Prostate gland (tissue), 2 donors: ENCODE measurements around the gene SHF. TPM values are rescaled to one million over a fixed set of nuclear protein-coding genes. Genes with fewer than 3 reads are reported as not detected.

ENCODE experiments used
- DNase-seq: peaks from one replicate; pipeline ENCODE4 v3.0.0-alpha.2; 2019; ENCODE audit warnings: low spot score
- H3K27ac ChIP-seq, 2 donors: fragments of 200-600 bp; sonication (generic); 2 replicates each; pipeline ENCODE4 v1.5.1; 2017 to 2019
- H3K27me3 ChIP-seq: fragments of 200-600 bp; sonication (generic); replicated peaks from 2 replicates; pipeline ENCODE4 v1.5.1; 2019; ENCODE audit not compliant: insufficient read depth
- H3K36me3 ChIP-seq, 2 donors: fragments of 200-600 bp; sonication (generic); 1 replicate in 1 of 2; 2 replicates in 1 of 2; pipeline versions ENCODE4 v1.5.1 to v1.8.1; 2017 to 2019
- H3K4me1 ChIP-seq: fragments of 200-600 bp; sonication (generic); replicated peaks from 2 replicates; pipeline ENCODE4 v1.5.1; 2019
- H3K4me3 ChIP-seq, 2 donors: fragments of 200-600 bp; sonication (generic); 2 replicates each; pipeline ENCODE4 v1.5.1; 2017 to 2019
- H3K9me3 ChIP-seq: fragments of 200-600 bp; sonication (generic); 2 replicates; pipeline ENCODE4 v1.5.1; 2017
- POLR2A ChIP-seq: fragments of 450-650 bp; IDR thresholded peaks from one replicate; pipeline ENCODE4 v1.6.1; 2016; ENCODE audit warnings: antibody characterized with exemption, mild to moderate bottlenecking
- POLR2AphosphoS5 ChIP-seq: sonication (generic); formaldehyde crosslinking; IDR thresholded peaks from one replicate; pipeline ENCODE4 v1.6.1; 2017; ENCODE audit warnings: antibody characterized with exemption
- WGBS: methylation state at CpG from one replicate; pipeline ENCODE4 v1.1.5; 2018; 5-methylcytosine and 5-hydroxymethylcytosine counted together
- intact Hi-C: fragments of 100-400 bp; cut with DNase I; formaldehyde crosslinking; loops from one replicate; pipeline ENCODE4 v1.14.2; 2022
- total RNA-seq, 2 donors: library from RNA; depleted of rRNA; stranded (reverse); fragments of >200 nt; gene quantifications; one replicate each; pipeline ENCODE4 v1.1.0, GENCODE V29; 2016
- TF ChIP-seq, protein P1 (sequence below), 4 experiments: fragments of 200-600 bp in 2 of 4; fragments of 450-650 bp in 2 of 4; sonication (generic) in 2 of 4; IDR thresholded peaks; 1 replicate in 3 of 4; 2 replicates in 1 of 4; pipeline ENCODE4 v1.5.1; 2016 to 2019; ENCODE audit warnings: antibody characterized with exemption in 4 of 4, mild to moderate bottlenecking in 2 of 4, moderate library complexity in 2 of 4

Gene SHF
- total RNA-seq, 2 donors from 2014 or later = 11.2 to 13.7 TPM

DNA sequence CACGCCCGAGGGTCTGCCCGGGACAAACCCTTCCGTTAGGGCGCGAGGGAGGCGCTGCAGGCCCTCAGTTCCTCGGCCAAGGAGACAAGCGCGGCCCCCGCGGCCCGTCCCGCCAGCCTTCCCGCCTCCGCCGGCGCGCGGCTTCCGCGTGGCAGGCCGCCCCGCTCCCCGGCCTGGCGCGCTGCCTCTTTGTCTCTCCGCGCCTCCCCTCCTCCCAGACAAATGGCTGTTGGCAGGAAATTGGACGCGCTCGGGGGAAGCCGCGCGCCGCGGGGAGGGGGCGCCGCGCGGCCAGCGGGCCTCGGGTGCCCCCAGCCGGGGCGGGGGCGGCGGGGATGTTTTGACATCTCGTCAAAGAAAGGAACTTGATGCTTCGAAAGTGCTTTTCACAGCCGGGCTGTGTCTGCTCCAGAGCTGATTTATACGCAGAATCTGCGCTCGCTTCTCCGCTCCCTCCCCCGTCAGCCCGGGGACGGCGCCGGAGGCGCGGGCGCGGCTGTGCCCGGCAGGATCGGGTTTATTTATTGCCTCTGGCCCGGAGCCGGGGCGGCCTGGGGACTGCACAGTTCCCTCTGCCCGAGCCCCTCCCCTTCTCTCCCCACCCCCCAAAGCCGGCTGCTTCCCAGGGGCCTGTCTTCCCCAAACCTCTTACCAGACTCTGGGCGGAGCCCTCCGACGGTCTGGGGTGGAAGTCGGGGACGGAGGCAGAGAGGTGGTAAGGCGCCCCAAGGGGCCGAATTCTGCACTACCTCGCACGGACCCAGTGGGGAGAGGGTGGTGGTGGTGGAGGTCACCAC lies 20.7 kb downstream of the SHF start:
- intact Hi-C loops = loop anchor here (2.0 to 10.0 kb wide), 5 partner anchors 32 to 418 kb away; partner anchors contain the start of genes BLOC1S6 and GATM
- Histone ChIP-seq H3K27ac (peak overlapping the region; percentile 95 to 96), H3K4me1 (peaks cover 4% of the 10 kb centered on the region), H3K9me3 (no peaks in the 10 kb centered on the region), H3K36me3 (no peaks in the 10 kb centered on the region), H3K4me3 (peak overlapping the region; percentile 53 to 63), H3K27me3 (no peaks in the 10 kb centered on the region)
- whole genome bisulfite sequencing = 0% methylated on average over 45 of the region's 79 CpGs
- peak; percentile 72 for DNase-seq
- TF ChIP-seq, protein P1, sequence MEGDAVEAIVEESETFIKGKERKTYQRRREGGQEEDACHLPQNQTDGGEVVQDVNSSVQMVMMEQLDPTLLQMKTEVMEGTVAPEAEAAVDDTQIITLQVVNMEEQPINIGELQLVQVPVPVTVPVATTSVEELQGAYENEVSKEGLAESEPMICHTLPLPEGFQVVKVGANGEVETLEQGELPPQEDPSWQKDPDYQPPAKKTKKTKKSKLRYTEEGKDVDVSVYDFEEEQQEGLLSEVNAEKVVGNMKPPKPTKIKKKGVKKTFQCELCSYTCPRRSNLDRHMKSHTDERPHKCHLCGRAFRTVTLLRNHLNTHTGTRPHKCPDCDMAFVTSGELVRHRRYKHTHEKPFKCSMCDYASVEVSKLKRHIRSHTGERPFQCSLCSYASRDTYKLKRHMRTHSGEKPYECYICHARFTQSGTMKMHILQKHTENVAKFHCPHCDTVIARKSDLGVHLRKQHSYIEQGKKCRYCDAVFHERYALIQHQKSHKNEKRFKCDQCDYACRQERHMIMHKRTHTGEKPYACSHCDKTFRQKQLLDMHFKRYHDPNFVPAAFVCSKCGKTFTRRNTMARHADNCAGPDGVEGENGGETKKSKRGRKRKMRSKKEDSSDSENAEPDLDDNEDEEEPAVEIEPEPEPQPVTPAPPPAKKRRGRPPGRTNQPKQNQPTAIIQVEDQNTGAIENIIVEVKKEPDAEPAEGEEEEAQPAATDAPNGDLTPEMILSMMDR (IDR thresholded peaks at IDR 0.05) = peak in 3 of 4 experiments; percentile 47 to 61 (median 61)
- peak; percentile 42 for TF ChIP-seq POLR2AphosphoS5
- peak; percentile 25 for TF ChIP-seq POLR2A

DNA sequence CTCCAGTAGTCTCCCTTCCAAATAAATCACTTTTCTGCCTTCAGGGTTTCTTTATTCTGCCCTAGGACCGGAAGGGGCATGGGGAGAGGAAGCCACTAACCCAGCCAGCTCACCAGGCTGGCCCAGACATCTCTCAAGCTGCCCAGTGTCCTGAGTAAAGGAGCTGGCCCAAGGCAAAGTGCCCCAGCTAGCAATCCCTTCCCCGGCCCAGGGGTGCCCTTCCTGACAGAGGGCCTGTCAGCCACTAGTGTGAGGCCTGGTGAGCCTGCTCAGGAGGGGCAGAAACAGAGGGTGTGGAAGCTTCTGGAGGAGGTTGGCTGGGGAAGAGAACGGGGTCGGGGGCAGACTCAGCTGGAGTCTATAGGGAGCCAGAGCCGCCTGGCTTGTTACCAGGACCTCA lies 22.2 kb downstream of the SHF start:
- Histone ChIP-seq H3K27ac (no peak overlapping the region), H3K9me3 (no peaks in the 10 kb centered on the region), H3K36me3 (no peaks in the 10 kb centered on the region), H3K4me3 (no peak overlapping the region), H3K27me3 (no peaks in the 10 kb centered on the region), H3K4me1 (peaks cover 4% of the 10 kb centered on the region)
- intact Hi-C loops = loop anchor here (5.0 to 10.0 kb wide), 3 partner anchors 209 to 419 kb away; partner anchors contain the start of genes BLOC1S6 and GATM
- DNase-seq = no peak
- 77% methylated on average over 5 of the region's 5 CpGs for WGBS
- TF ChIP-seq POLR2AphosphoS5 = no peak
- no peak for TF ChIP-seq POLR2A
- TF ChIP-seq, protein P1 (IDR thresholded peaks at IDR 0.05) = no peak

DNA sequence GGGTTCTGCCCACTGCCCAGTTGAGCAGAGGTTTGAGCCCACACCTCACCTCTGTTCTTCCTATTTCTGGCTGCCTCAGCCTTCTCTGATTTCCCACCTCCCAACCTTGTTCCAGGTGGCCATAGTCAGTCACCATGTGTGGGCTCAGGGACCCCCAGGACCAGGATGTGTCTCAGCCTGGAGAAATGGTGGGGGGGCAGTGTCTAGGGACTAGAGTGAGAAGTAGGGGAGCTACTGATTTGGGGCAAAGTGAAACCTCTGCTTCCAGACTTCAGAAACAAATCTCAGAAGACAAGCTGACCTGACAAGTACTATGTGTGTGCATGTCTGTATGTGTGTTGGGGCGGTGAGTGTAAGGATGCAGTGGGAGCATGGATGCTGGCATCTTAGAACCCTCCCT lies 22.9 kb downstream of the SHF start:
- TF ChIP-seq POLR2A (no peak), POLR2AphosphoS5 (no peak)
- TF ChIP-seq, protein P1 (IDR thresholded peaks at IDR 0.05) = no peak
- H3K27me3 ChIP-seq = no peaks in the 10 kb centered on the region
- H3K9me3 ChIP-seq = no peaks in the 10 kb centered on the region
- no peak overlapping the region for H3K4me3 ChIP-seq
- no peak for DNase-seq
- WGBS = 78% methylated on average over 1 of the region's 1 CpG
- intact Hi-C loops = loop anchor here (5.0 to 10.0 kb wide), 3 partner anchors 210 to 420 kb away; partner anchors contain the start of genes BLOC1S6 and GATM
- peaks cover 4% of the 10 kb centered on the region for H3K4me1 ChIP-seq
- H3K27ac ChIP-seq = no peak overlapping the region
- no peaks in the 10 kb centered on the region for H3K36me3 ChIP-seq

DNA sequence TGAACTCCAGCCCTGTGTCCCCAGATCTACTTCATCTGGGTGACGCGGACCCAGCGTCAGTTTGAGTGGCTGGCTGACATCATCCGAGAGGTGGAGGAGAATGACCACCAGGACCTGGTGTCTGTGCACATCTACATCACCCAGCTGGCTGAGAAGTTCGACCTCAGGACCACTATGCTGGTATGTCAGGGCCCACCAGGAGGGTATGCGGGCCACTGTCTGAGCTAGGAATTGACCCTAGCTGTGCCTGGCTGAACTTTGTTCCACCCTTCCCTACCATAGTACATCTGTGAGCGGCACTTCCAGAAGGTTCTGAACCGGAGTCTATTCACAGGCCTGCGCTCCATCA lies 24.3 kb downstream of the SHF start:
- Histone ChIP-seq H3K36me3 (no peaks in the 10 kb centered on the region), H3K27ac (no peak overlapping the region), H3K4me1 (peaks cover 4% of the 10 kb centered on the region), H3K4me3 (no peak overlapping the region), H3K27me3 (no peaks in the 10 kb centered on the region), H3K9me3 (no peaks in the 10 kb centered on the region)
- 89% methylated on average over 9 of the region's 9 CpGs for WGBS
- intact Hi-C loops = loop anchor here (10.0 kb wide), 2 partner anchors 211 to 421 kb away; partner anchors contain the start of genes BLOC1S6 and GATM
- DNase-seq = no peak
- TF ChIP-seq, protein P1 (IDR thresholded peaks at IDR 0.05) = no peak
- TF ChIP-seq POLR2AphosphoS5 (no peak), POLR2A (no peak)
